Stimulated activated CD4-positive, alpha-beta T cell treated with anti-CD3 and anti-CD28 coated beads, Interleukin-1b, Interleukin-23, amount 100 ng/mL, for 1 hour (primary cell): Measurements from ENCODE around the gene SH3PXD2A.

Experiments
- DNase-seq, 2 donors: peaks; one replicate each; pipeline ENCODE4 v3.0.0-alpha.2; 2020; ENCODE audit warnings: low read depth in 2 of 2

The SH3PXD2A gene

GRCh38 chr10:103706762-103707161 lies 148.6 kb downstream of the SH3PXD2A start:
- no peak for DNase-seq

GRCh38 chr10:103706047-103706446 lies 149.3 kb downstream of the SH3PXD2A start:
- DNase-seq = no peak

GRCh38 chr10:103703941-103704919 lies 151.1 kb downstream of the SH3PXD2A start:
- no peak for DNase-seq

GRCh38 chr10:103701380-103702222 lies 153.8 kb downstream of the SH3PXD2A start:
- no peak for DNase-seq

- no peak for DNase-seq
Observed at GRCh38 chr10:103700436-103700715, 155.0 kb downstream of the SH3PXD2A start.

GRCh38 chr10:103699611-103700435 lies 155.6 kb downstream of the SH3PXD2A start:
- no peak for DNase-seq

GRCh38 chr10:103698266-103698665 lies 157.1 kb downstream of the SH3PXD2A start:
- no peak for DNase-seq

- no peak for DNase-seq
Observed at GRCh38 chr10:103697787-103698186, 157.6 kb downstream of the SH3PXD2A start.

GRCh38 chr10:103696411-103697145 lies 158.8 kb downstream of the SH3PXD2A start:
- peak; percentile 41 to 42 for DNase-seq

GRCh38 chr10:103696094-103696410 lies 159.3 kb downstream of the SH3PXD2A start:
- no peak for DNase-seq

GRCh38 chr10:103695584-103696005 lies 159.8 kb downstream of the SH3PXD2A start:
- no peak for DNase-seq

GRCh38 chr10:103693812-103694205 lies 161.6 kb downstream of the SH3PXD2A start:
- no peak for DNase-seq

- DNase-seq = peak in 1 of 2 donors; percentile 10
Observed at GRCh38 chr10:103692952-103693811, 162.2 kb downstream of the SH3PXD2A start.

- peak in 1 of 2 donors; percentile 10 for DNase-seq
Observed at GRCh38 chr10:103692436-103692951, 162.9 kb downstream of the SH3PXD2A start.

- DNase-seq = no peak
Observed at GRCh38 chr10:103691723-103692435, 163.5 kb downstream of the SH3PXD2A start.

- no peak for DNase-seq
Observed at GRCh38 chr10:103691267-103691666, 164.1 kb downstream of the SH3PXD2A start.

- no peak for DNase-seq
Observed at GRCh38 chr10:103690281-103690680, 165.1 kb downstream of the SH3PXD2A start.

- DNase-seq = no peak
Observed at GRCh38 chr10:103688491-103688890, 166.9 kb downstream of the SH3PXD2A start.

GRCh38 chr10:103687718-103688117 lies 167.7 kb downstream of the SH3PXD2A start:
- no peak for DNase-seq
